Measurements from ENCODE around the gene CD180.

DNA sequence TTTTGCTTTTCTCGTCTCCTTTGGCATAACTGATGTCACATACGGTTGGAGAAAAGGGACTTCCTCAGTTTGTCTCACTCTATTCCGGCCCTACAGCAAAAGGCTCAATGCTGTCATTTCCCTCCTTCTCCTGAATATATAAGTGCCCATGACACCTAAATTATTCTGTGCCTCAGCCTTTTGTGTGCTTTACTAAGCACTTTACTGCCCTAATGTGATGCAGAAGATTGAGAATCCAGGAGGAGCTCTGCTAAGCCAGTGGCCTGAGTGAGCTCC, 7.6 kb downstream of the CD180 start:
- TF ChIP-seq POLR2A (IDR thresholded peaks at IDR 0.05): no peak
- TF ChIP-seq, protein P1, sequence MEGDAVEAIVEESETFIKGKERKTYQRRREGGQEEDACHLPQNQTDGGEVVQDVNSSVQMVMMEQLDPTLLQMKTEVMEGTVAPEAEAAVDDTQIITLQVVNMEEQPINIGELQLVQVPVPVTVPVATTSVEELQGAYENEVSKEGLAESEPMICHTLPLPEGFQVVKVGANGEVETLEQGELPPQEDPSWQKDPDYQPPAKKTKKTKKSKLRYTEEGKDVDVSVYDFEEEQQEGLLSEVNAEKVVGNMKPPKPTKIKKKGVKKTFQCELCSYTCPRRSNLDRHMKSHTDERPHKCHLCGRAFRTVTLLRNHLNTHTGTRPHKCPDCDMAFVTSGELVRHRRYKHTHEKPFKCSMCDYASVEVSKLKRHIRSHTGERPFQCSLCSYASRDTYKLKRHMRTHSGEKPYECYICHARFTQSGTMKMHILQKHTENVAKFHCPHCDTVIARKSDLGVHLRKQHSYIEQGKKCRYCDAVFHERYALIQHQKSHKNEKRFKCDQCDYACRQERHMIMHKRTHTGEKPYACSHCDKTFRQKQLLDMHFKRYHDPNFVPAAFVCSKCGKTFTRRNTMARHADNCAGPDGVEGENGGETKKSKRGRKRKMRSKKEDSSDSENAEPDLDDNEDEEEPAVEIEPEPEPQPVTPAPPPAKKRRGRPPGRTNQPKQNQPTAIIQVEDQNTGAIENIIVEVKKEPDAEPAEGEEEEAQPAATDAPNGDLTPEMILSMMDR (IDR thresholded peaks at IDR 0.05 in 4 of 5, conservative IDR thresholded peaks at IDR 0.05 in 1 of 5): no peak

All from gastrocnemius medialis (tissue), 4 donors.